IMR-90 (cell line): ENCODE data around the gene ANKRD55. TPM values are rescaled to one million over a fixed set of nuclear protein-coding genes. Genes with fewer than 3 reads are reported as not detected.

Experiments
- ATAC-seq: fragments of 200-7000 bp; cut with Tn5 transposase; 2 replicates; pipeline ENCODE4 v1.9.1; 2020; ENCODE audit warnings: low read depth, mild to moderate bottlenecking, moderate library complexity
- BruUV-seq: library from RNA; stranded (reverse); fragments of 400-500 nt; replicated peaks from 2 replicates; lab custom pipeline; 2021; lab: Mats Ljungman, UMichigan
- CTCF ChIA-PET: fragments of 300-600 bp; formaldehyde crosslinking; extraction: SDS; loops from one replicate; lab custom pipeline; 2021; ENCODE audit warnings: antibody characterized with exemption; lab: Yijun Ruan, JAX
- POLR2A ChIA-PET: fragments of 300-600 bp; sonication (Branson Sonifier 250); formaldehyde crosslinking; loops from one replicate; lab custom pipeline; 2022; ENCODE audit warnings: antibody characterized with exemption; ENCODE audit not compliant: unreplicated experiment; lab: Charles Lee
- DNase-seq: peaks from one replicate; pipeline ENCODE4 v3.0.0; 2013
- H2AFZ ChIP-seq: replicated peaks from 2 replicates; pipeline ENCODE3; 2013; ENCODE audit warnings: low read length, mild to moderate bottlenecking; ENCODE audit not compliant: poor library complexity
- H2AK5ac ChIP-seq: 2 replicates; pipeline ENCODE4 v1.6.1; 2013; ENCODE audit warnings: low read depth, low read length, inconsistent platforms
- H2AK9ac ChIP-seq: replicated peaks from 2 replicates; pipeline ENCODE3; 2013; ENCODE audit warnings: mild to moderate bottlenecking, low read depth, low read length, moderate library complexity; ENCODE audit not compliant: poor library complexity
- H2BK120ac ChIP-seq: 2 replicates; pipeline ENCODE4 v1.6.1; 2013; ENCODE audit warnings: low read depth, low read length, inconsistent platforms
- H2BK15ac ChIP-seq: 3 replicates; pipeline ENCODE4 v1.6.1; 2013; ENCODE audit warnings: low read depth, low read length, inconsistent platforms
- H2BK20ac ChIP-seq: 2 replicates; pipeline ENCODE4 v1.6.1; 2013; ENCODE audit warnings: low read depth, mild to moderate bottlenecking, inconsistent platforms, low read length, moderate library complexity
- H2BK5ac ChIP-seq: 2 replicates; pipeline ENCODE4 v1.6.1; 2013; ENCODE audit warnings: mild to moderate bottlenecking, low read depth, low read length, inconsistent platforms; ENCODE audit not compliant: poor library complexity, severe bottlenecking
- H3K14ac ChIP-seq: replicated peaks from 2 replicates; pipeline ENCODE4 v1.6.1; 2013; ENCODE audit warnings: low read depth, low read length, inconsistent platforms
- H3K18ac ChIP-seq: 2 replicates; pipeline ENCODE4 v1.6.1; 2013; ENCODE audit warnings: low read depth, low read length, control low read depth
- H3K23ac ChIP-seq: 2 replicates; pipeline ENCODE4 v1.6.1; 2013; ENCODE audit warnings: low read depth, low read length, inconsistent platforms
- H3K27ac ChIP-seq: 2 replicates; pipeline ENCODE4 v1.5.1; 2013; ENCODE audit warnings: mild to moderate bottlenecking, control low read depth, low read length; ENCODE audit not compliant: insufficient read depth
- H3K27me3 ChIP-seq: 2 replicates; pipeline ENCODE4 v1.6.1; 2013; ENCODE audit warnings: low read length; ENCODE audit not compliant: control insufficient read depth, insufficient read depth
- H3K36me3 ChIP-seq: 2 replicates; pipeline ENCODE4 v1.6.1; 2013; ENCODE audit warnings: low read length, mixed read lengths; ENCODE audit not compliant: control insufficient read depth, insufficient read depth
- H3K4ac ChIP-seq: 2 replicates; pipeline ENCODE4 v1.6.1; 2013; ENCODE audit warnings: low read depth, low read length, inconsistent platforms
- H3K4me1 ChIP-seq: 2 replicates; pipeline ENCODE4 v1.6.1; 2013; ENCODE audit warnings: low read length, mixed read lengths; ENCODE audit not compliant: control insufficient read depth, insufficient read depth
- H3K4me2 ChIP-seq: 2 replicates; pipeline ENCODE4 v1.6.1; 2013; ENCODE audit warnings: low read depth, mild to moderate bottlenecking, control low read depth, low read length, moderate library complexity
- H3K4me3 ChIP-seq: 2 replicates; pipeline ENCODE4 v1.5.1; 2013; ENCODE audit warnings: low read depth, mild to moderate bottlenecking, control low read depth, low read length, moderate library complexity; ENCODE audit not compliant: insufficient read depth
- H3K56ac ChIP-seq: 2 replicates; pipeline ENCODE4 v1.6.1; 2013; ENCODE audit warnings: low read length, inconsistent platforms; ENCODE audit not compliant: insufficient read depth; ENCODE audit errors: extremely low read depth
- H3K79me1 ChIP-seq, 2 experiments: 2 replicates each; pipeline ENCODE4 v1.6.1; 2013; ENCODE audit warnings: low read length in 2 of 2, inconsistent platforms in 1 of 2, low read depth in 1 of 2
- H3K9ac ChIP-seq: 2 replicates; pipeline ENCODE4 v1.6.1; 2013; ENCODE audit warnings: low read depth, low read length, control low read depth
- H3K9me1 ChIP-seq: 2 replicates; pipeline ENCODE4 v1.6.1; 2013; ENCODE audit warnings: low read length, inconsistent platforms; ENCODE audit not compliant: insufficient read depth
- H3K9me3 ChIP-seq: 2 replicates; pipeline ENCODE4 v1.6.1; 2013; ENCODE audit warnings: low read length; ENCODE audit not compliant: control insufficient read depth, insufficient read depth
- H4K20me1 ChIP-seq: 2 replicates; pipeline ENCODE4 v1.6.1; 2013; ENCODE audit warnings: low read length, inconsistent platforms; ENCODE audit not compliant: insufficient read depth
- H4K5ac ChIP-seq: 2 replicates; pipeline ENCODE4 v1.6.1; 2013; ENCODE audit warnings: mild to moderate bottlenecking, low read depth, low read length, control low read depth
- H4K8ac ChIP-seq, 2 experiments: 2 replicates each; pipeline ENCODE4 v1.6.1; 2013; ENCODE audit warnings: low read depth in 2 of 2, low read length in 2 of 2, control low read depth in 1 of 2, inconsistent platforms in 1 of 2
- H4K91ac ChIP-seq: 2 replicates; pipeline ENCODE4 v1.6.1; 2013; ENCODE audit warnings: low read depth, low read length, inconsistent platforms; ENCODE audit not compliant: insufficient read depth
- MAZ ChIP-seq: IDR thresholded peaks from 2 replicates; pipeline ENCODE4 v1.6.1; 2012; ENCODE audit warnings: low read depth, mild to moderate bottlenecking, low read length, improper control_type of control experiment, moderate library complexity, borderline replicate concordance
- POLR2A ChIP-seq: IDR thresholded peaks from 2 replicates; pipeline ENCODE4 v1.6.1; 2012; ENCODE audit warnings: mild to moderate bottlenecking, low read depth, low read length
- RFX5 ChIP-seq: IDR thresholded peaks from 2 replicates; pipeline ENCODE4 v1.8.0; 2012; ENCODE audit warnings: low read depth, mild to moderate bottlenecking, low read length, moderate library complexity
- USF2 ChIP-seq: fragments of 150-350 bp; IDR thresholded peaks from 2 replicates; pipeline ENCODE4 v1.6.1; 2017; ENCODE audit warnings: mild to moderate bottlenecking, antibody characterized with exemption, low read length, low read depth
- WGBS, 2 experiments: methylation state at CpG; one replicate each; pipeline versions ENCODE4 v1.1.5 to v1.1.7; 2013; ENCODE audit warnings: missing lambda C conversion rate in 2 of 2; ENCODE audit not compliant: insufficient read length in 1 of 2; ENCODE audit errors: extremely low coverage in 2 of 2; 5-methylcytosine and 5-hydroxymethylcytosine counted together
- dilution Hi-C: fragments of 300-500 bp; cut with HindIII; formaldehyde crosslinking; loops from one replicate; pipeline ENCODE4 v1.14.3; 2018; ENCODE audit warnings: low sequenced_read_pairs; ENCODE audit not compliant: unreplicated experiment
- in situ Hi-C: fragments of 300-500 bp; cut with MboI; formaldehyde crosslinking; loops from 3 replicates; pipeline ENCODE4 v1.14.3; 2019; ENCODE audit warnings: low sequenced_read_pairs, inconsistent platforms, mixed read lengths
- intact Hi-C: fragments of 100-400 bp; cut with micrococcal nuclease; formaldehyde crosslinking; loops from 2 replicates; pipeline ENCODE4 v1.10.0; 2022
- polyA plus RNA-seq, 3 experiments: library from polyadenylated mRNA; depleted of rRNA; stranded (reverse); fragments of >200 nt; gene quantifications; 2 replicates each; pipeline ENCODE4 v1.2.3, GENCODE V29; 2012; ENCODE audit warnings: low replicate concordance in 1 of 3
- total RNA-seq: library from RNA; depleted of rRNA; stranded (reverse); fragments of >200 nt; gene quantifications from 2 replicates; pipeline ENCODE4 v1.2.3, GENCODE V29; 2012

ANKRD55 gene
- total and polyA plus RNA-seq, 2 of the 4 experiments (the other 2 are of a cell fraction): not detected

GRCh38 chr5:56262279-56262678 lies 29.1 kb upstream of the ANKRD55 start:
- in situ Hi-C loops: loop anchor here (25.0 kb wide), 1 partner anchor 950 kb away; no protein-coding TSS in a partner anchor
- no peak overlapping the region for H3K9ac ChIP-seq
- H3K79me1 ChIP-seq: no peaks in the 10 kb centered on the region
- H4K20me1 ChIP-seq: no peaks in the 10 kb centered on the region
- H3K9me3 ChIP-seq: no peaks in the 10 kb centered on the region
- H2BK15ac ChIP-seq: peak overlapping the region; percentile 63; the same call in 1 of the 3 replicates
- BruUV-seq: no TSS peak
- H3K36me3 ChIP-seq: no peaks in the 10 kb centered on the region
- ChIA-PET POLR2A (no interaction called here), CTCF (no interaction called here)
- DNase-seq (no peak), ATAC-seq (no peak)
- H3K18ac ChIP-seq: no peak overlapping the region
- H4K91ac ChIP-seq: peak overlapping the region; percentile 31
- no peak overlapping the region for H2BK20ac ChIP-seq
- H2AFZ ChIP-seq: no peak overlapping the region
- H4K8ac ChIP-seq: no peak overlapping the region
- no peak overlapping the region for H2BK5ac ChIP-seq
- H3K27ac ChIP-seq: no peak overlapping the region
- H3K4me2 ChIP-seq: no peak overlapping the region
- H2BK120ac ChIP-seq: peak overlapping the region; percentile 20; the same call in 1 of the 2 replicates
- TF ChIP-seq USF2 (no peak), RFX5 (no peak), MAZ (no peak), POLR2A (no peak)
- no peak overlapping the region; the same call in 1 of the 2 replicates for H3K23ac ChIP-seq
- dilution Hi-C loops: no loop called here
- intact Hi-C loops: no loop called here
- no peaks in the 10 kb centered on the region for H3K27me3 ChIP-seq
- no peak overlapping the region for H2AK9ac ChIP-seq
- no peak overlapping the region for H4K5ac ChIP-seq
- no peak overlapping the region for H3K14ac ChIP-seq
- H2AK5ac ChIP-seq: no peak overlapping the region
- no peak overlapping the region; the same call in 1 of the 2 replicates for H3K4ac ChIP-seq
- H3K9me1 ChIP-seq: 0 out of 2 replicates have a peak, but pooled peaks cover 4% of the 10 kb centered on the region
- peaks cover 12% of the 10 kb centered on the region for H3K4me1 ChIP-seq
- no peak overlapping the region for H3K56ac ChIP-seq
- no peak overlapping the region for H3K4me3 ChIP-seq
- no CpG with 5 or more reads among the region's 3 CpGs for WGBS, 2 experiments
